HepG2 (cell line): Measurements from ENCODE around the gene MRPS25.

Experiments
- CC2D1A ChIP-seq: sonication (generic); formaldehyde crosslinking; IDR thresholded peaks from 2 replicates; pipeline ENCODE4 v1.8.1; 2023; ENCODE audit warnings: mild to moderate bottlenecking, missing genetic modification reagents
- EZH2 ChIP-seq: conservative IDR thresholded peaks from 2 replicates; pipeline ENCODE4 v1.6.1; 2012; ENCODE audit warnings: mild to moderate bottlenecking, low read depth, low read length, moderate library complexity
- HDAC2 ChIP-seq: sonication (generic); formaldehyde crosslinking; IDR thresholded peaks from 2 replicates; pipeline ENCODE4 v1.4.0; 2020; ENCODE audit warnings: missing genetic modification reagents
- HDAC6 ChIP-seq: fragments of 200-600 bp; sonication (generic); IDR thresholded peaks from 2 replicates; pipeline ENCODE4 v1.7.0; 2017; ENCODE audit warnings: mild to moderate bottlenecking, antibody characterized with exemption, low read length, low read depth
- JUN ChIP-seq: sonication (generic); formaldehyde crosslinking; IDR thresholded peaks from 2 replicates; pipeline ENCODE4 v1.4.0; 2020; ENCODE audit warnings: mild to moderate bottlenecking, missing genetic modification reagents
- NCOA2 ChIP-seq: sonication (generic); formaldehyde crosslinking; IDR thresholded peaks from 2 replicates; pipeline ENCODE4 v1.8.0; 2022; ENCODE audit warnings: inconsistent platforms
- NR2C2 ChIP-seq: sonication (generic); formaldehyde crosslinking; IDR thresholded peaks from 2 replicates; pipeline ENCODE4 v1.4.0; 2020; ENCODE audit warnings: missing genetic modification reagents, mild to moderate bottlenecking, moderate library complexity, borderline replicate concordance
- NR3C1 ChIP-seq: sonication (generic); formaldehyde crosslinking; IDR thresholded peaks from 2 replicates; pipeline ENCODE4 v1.4.0; 2020; ENCODE audit warnings: missing genetic modification reagents
- SP1 ChIP-seq, 2 experiments: fragments of 450-650 bp in 1 of 2; sonication (generic) in 1 of 2; formaldehyde crosslinking in 1 of 2; IDR thresholded peaks; 2 replicates each; pipeline versions ENCODE4 v1.4.0 to v1.6.1; 2016 to 2020; ENCODE audit warnings: missing genetic modification reagents in 1 of 2
- ZNF136 ChIP-seq: sonication (generic); formaldehyde crosslinking; IDR thresholded peaks from 2 replicates; pipeline ENCODE4 v1.8.1; 2022; ENCODE audit warnings: low read depth, mild to moderate bottlenecking, moderate library complexity, missing genetic modification reagents
- ZNF274 ChIP-seq: sonication (generic); formaldehyde crosslinking; IDR thresholded peaks from 2 replicates; pipeline ENCODE4 v1.5.1; 2020; ENCODE audit warnings: mild to moderate bottlenecking, missing genetic modification reagents
- ZNF329 ChIP-seq: sonication (generic); formaldehyde crosslinking; IDR thresholded peaks from 2 replicates; pipeline ENCODE4 v1.9.0; 2021; ENCODE audit warnings: low read depth, mild to moderate bottlenecking, missing genetic modification reagents
- TF ChIP-seq, protein P1 (sequence below): sonication (generic); formaldehyde crosslinking; IDR thresholded peaks from 2 replicates; pipeline ENCODE4 v1.4.0; 2020; ENCODE audit warnings: missing genetic modification reagents
- TF ChIP-seq, protein P2 (sequence below): sonication (generic); formaldehyde crosslinking; IDR thresholded peaks from 2 replicates; pipeline ENCODE4 v1.4.0; 2020; ENCODE audit warnings: low read depth, missing genetic modification reagents

DNA sequence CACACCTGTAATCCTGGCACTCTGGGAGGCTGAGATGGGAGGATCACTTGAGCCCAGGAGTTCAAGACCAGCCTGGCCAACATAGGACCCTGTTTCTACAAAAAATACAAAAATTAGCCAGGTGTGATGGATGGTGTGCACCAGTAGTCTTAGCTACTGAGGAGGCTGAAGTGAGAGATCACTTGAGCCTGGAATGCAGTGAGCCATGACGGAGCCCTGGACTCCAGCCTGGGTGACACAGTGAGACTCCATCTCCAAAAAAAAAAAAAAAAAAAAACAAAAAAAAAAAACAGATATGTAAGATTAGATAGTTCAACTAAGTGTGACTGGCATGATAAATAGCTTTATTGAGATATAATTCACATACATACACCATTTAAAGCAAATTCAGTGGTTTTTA, 24.1 kb upstream of the MRPS25 start:
- TF ChIP-seq ZNF136 (CRISPR knock-in tag): no peak
- TF ChIP-seq, protein P1, sequence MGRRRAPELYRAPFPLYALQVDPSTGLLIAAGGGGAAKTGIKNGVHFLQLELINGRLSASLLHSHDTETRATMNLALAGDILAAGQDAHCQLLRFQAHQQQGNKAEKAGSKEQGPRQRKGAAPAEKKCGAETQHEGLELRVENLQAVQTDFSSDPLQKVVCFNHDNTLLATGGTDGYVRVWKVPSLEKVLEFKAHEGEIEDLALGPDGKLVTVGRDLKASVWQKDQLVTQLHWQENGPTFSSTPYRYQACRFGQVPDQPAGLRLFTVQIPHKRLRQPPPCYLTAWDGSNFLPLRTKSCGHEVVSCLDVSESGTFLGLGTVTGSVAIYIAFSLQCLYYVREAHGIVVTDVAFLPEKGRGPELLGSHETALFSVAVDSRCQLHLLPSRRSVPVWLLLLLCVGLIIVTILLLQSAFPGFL: no peak
- no peak for TF ChIP-seq CC2D1A (CRISPR knock-in tag)
- no peak for TF ChIP-seq HDAC2 (CRISPR knock-in tag)
- no peak for TF ChIP-seq HDAC6
- TF ChIP-seq JUN (CRISPR knock-in tag): no peak
- no peak for TF ChIP-seq NCOA2 (CRISPR knock-in tag)
- TF ChIP-seq ZNF274 (CRISPR knock-in tag): no peak
- no peak for TF ChIP-seq ZNF329
- no peak for TF ChIP-seq SP1 (IDR thresholded peaks at IDR 0.05)
- no peak for TF ChIP-seq SP1 (CRISPR knock-in tag; IDR thresholded peaks at IDR 0.05)
- TF ChIP-seq, protein P2, sequence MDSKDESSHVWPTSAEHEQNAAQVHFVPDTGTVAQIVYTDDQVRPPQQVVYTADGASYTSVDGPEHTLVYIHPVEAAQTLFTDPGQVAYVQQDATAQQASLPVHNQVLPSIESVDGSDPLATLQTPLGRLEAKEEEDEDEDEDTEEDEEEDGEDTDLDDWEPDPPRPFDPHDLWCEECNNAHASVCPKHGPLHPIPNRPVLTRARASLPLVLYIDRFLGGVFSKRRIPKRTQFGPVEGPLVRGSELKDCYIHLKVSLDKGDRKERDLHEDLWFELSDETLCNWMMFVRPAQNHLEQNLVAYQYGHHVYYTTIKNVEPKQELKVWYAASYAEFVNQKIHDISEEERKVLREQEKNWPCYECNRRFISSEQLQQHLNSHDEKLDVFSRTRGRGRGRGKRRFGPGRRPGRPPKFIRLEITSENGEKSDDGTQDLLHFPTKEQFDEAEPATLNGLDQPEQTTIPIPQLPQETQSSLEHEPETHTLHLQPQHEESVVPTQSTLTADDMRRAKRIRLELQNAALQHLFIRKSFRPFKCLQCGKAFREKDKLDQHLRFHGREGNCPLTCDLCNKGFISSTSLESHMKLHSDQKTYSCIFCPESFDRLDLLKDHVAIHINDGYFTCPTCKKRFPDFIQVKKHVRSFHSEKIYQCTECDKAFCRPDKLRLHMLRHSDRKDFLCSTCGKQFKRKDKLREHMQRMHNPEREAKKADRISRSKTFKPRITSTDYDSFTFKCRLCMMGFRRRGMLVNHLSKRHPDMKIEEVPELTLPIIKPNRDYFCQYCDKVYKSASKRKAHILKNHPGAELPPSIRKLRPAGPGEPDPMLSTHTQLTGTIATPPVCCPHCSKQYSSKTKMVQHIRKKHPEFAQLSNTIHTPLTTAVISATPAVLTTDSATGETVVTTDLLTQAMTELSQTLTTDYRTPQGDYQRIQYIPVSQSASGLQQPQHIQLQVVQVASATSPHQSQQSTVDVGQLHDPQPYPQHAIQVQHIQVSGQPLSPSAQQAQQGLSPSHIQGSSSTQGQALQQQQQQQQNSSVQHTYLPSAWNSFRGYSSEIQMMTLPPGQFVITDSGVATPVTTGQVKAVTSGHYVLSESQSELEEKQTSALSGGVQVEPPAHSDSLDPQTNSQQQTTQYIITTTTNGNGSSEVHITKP (CRISPR knock-in tag): no peak
- TF ChIP-seq EZH2: no peak
- TF ChIP-seq NR2C2 (CRISPR knock-in tag): no peak
- no peak for TF ChIP-seq NR3C1 (CRISPR knock-in tag)
